DMS 273 treated with DMSO at 0.1 percent for 48 hours (cell line): ENCODE results near the gene INO80D.
"Not testable (repeated sequence)": the region's sequence is repeated elsewhere in the genome, so short reads cannot be mapped to it uniquely, and the experiment has no call there.

Source experiments
- DNase-seq: peaks from one replicate; lab custom pipeline; 2025; lab: John Stamatoyannopoulos, UW

INO80D gene

DNA sequence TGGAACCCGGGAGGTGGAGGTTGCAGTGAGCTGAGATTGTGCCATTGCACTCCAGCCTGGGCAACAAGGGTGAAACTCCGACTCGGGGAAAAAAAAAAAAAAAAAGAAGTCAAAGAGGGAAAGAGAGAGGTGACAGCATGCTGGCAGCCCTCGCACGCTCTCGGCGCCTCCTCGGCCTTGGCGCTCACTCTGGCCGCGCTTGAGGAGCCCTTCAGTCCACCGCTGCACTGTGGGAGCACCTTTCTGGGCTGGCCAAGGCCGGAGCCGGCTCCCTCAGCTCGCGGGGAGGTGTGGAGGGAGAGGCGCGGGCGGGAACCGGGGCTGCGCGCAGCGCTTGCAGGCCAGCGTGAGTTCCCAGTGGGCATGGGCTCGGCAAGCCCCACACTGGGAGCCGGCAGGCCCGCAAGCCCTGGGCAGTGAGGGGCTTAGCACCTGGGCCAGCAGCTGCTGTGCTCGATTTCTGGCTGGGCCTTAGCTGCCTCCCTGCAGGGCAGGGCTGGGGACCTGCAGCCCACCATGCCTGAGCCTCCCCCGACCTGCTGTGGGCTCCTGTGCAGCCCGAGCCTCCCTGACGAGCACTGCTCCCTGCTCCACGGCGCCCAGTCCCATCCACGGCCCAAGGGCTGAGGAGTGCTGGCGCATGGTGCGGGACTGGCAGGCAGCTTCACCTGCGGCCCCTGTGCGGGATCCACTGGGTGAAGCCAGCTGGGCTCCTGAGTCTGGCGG, 108.9 kb downstream of the INO80D start:
- DNase-seq: not testable (repeated sequence)

- no peak for DNase-seq
Measured at GRCh38 chr2:205976120-205976814, 109.7 kb downstream of the INO80D start.

DNA sequence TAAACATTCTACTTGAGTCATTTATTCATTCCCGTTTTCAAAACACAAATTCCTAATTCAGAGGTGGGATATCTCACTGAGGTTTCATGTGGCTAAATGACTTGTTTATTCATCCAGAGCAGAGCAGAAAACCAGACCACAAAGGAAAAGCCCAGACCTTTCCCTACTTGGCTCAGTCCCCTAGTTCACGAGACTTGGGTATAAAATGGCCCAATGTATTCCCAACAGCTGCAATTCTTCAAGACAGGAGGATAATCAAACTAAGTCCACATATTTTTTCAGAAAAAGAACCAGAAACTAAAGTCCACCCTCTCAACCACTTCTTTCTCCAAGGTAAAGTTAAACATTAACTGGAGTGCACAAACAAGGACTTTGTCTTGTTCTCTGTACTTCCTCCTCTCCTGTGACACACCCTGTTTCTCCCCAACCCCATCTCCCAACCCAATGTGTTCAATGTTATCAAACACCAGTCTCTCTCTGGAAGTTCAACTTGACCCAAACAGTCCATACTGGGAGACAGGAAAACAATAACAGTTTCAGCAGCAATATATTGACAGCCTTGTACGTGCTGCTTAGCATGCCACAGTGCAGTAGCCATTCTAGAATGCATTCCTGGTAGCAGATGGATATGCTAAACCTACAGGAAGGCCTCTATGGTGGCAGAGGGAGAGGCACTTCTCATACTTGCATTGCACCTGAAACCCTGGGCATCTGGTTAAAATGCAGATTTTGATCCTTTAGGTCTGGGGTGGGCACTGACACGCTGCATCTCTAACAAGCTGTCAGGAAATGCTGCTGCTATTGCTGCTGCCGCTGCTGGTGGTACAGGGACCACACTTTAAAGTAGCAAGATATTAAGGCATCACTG, 110.7 kb downstream of the INO80D start:
- DNase-seq: no peak

- DNase-seq: no peak
Measured at GRCh38 chr2:205972113-205972512, 113.9 kb downstream of the INO80D start.

DNA sequence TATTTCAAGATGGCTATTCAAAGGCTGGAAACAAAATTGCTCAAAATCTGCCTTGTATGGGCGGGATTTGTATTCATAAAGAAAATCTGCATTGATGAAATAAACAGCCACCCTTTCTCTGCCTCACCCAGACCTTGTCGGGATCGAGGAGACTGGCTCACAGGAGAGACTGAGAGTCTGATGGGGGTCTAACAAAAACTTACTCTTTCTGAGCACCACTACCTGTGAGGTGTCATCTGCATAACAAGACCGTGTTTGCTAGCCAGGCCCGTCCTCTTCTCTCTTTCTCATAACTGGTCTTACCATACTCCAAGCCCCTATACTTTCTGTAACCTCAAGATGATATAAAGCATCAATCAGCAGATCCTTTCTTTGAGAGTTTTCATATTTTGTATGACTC, 115.6 kb downstream of the INO80D start:
- no peak for DNase-seq

DNA sequence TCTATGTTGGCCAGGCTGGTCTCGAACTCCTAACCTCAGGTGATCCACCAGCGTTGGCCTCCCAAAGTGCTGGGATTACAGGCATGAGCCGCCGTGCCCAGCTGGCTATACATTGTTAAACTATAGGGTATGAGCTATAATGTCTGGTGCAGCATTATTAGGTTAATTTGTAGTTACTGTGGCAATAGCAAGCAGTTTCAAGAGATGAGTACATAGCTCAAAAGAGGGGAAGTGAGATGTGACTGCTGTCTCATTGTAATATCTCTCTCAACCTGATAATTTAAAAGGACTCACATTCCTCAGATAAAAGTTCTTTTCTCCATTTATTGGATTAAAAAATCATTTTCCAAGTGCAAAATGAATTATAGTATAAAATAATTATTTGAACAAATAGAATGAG, 116.4 kb downstream of the INO80D start:
- no peak for DNase-seq

GRCh38 chr2:205967391-205968075, 118.4 kb downstream of the INO80D start:
- DNase-seq: no peak

DNA sequence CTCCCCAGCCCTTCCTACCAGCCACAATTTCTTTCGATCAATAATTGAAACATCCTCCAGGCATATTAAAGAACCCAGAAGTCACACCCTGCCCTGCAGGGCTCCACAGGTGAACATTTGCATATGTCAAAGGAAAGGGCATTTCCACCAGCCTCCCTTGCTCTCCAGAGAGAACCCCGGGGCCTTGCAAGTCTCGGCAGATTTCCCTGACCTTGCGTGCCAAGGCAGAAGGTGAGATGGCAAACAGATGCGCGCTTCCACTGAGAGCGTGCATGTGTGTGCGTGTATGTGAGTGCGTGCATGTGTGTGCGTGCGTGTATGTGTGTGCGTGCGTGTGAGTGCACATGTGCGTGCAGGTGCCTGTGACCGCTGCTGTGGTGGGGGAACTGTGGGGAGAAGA, 120.3 kb downstream of the INO80D start:
- DNase-seq: no peak

DNA sequence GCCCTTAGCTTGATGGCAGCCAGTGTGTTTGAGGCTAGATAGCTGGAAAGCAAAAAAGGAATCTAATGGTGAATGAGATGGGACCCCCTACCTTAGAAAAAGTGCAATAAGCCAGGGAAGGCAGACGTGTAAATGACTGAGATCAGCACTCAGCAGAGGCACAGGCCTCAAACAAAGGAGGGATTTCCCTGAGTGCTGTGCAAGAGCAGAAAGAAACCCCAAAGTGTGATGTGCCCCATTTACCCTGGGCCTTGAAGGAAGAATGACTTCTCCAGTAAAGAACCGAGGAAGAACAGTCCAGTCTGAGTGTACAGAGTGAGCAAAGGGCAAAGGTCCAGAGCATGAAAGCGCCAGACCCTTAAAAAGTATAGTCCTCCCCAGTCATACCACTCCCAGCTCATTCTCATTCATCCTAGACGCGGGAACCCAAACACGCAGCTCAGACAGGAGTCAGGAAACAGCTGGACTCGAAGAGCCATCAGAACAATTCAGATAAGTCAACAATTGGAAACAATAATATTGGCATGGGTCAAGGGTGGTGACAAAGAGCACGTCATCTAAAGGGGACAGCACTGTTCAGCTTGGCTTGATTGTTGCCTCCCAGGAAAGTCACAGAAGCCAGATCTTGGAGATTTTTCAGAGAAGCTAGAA, 121.7 kb downstream of the INO80D start:
- DNase-seq: no peak

DNA sequence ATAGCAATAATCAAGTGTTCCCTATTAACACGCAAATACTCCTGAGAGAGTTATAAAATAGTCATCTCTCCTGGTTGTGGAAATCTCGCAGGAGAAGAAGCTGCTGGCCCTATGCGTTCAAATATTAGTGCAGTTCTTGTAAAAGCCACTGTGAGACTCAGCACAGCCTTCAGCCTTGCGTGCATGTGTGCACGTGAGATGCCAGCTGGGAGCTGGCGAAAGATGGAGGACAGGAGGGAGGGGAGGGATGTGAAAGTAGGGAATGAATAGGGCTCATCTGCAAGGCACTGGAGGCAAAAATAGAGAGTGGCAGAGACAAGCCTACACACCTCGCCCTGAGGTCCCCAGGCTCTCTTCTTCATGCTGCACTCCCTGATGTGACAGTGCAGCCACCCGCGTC, 126.5 kb downstream of the INO80D start:
- DNase-seq: no peak

GRCh38 chr2:205957452-205958154, 128.4 kb downstream of the INO80D start:
- no peak for DNase-seq

DNA sequence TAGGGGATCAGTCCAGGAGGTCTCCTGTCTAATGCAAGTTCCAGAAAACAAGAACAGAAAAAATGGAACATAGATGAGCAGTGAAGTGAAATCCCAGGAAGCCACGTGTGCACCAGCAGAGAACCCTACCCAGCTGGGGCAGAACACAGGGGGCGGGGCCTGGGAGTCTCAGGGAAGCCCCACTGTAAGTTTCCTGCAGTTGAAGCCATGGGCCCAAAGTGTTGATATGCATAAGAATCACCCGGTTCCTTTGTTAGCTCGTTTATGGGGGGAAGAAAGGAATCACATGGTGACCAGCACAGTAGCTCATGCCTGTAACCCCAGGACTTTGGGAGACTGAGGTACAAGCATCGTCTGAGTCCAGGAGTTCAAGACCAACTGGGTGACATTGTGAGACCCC, 131.3 kb downstream of the INO80D start:
- no peak for DNase-seq

GRCh38 chr2:205952282-205952681, 133.7 kb downstream of the INO80D start:
- no peak for DNase-seq

- no peak for DNase-seq
Measured at GRCh38 chr2:205948883-205949282, 137.1 kb downstream of the INO80D start.

DNA sequence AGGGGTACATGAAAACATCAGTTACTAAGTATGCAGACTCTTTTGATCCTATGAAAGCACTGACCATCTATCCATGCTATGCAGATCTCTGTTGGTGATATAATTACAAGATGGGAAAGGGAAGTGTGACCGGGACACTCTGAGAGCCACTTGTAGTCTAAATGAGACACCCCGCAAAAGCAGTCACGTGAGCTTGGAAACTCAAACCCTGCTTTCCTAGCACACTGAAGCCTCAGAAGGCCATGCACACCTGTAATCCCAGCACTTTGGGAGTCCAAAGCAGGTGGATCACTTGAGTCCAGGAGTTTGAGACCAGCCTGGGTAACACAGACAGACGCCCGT, 137.5 kb downstream of the INO80D start:
- DNase-seq: no peak

GRCh38 chr2:205947621-205948495, 138.1 kb downstream of the INO80D start:
- DNase-seq: peak; percentile 20

DNA sequence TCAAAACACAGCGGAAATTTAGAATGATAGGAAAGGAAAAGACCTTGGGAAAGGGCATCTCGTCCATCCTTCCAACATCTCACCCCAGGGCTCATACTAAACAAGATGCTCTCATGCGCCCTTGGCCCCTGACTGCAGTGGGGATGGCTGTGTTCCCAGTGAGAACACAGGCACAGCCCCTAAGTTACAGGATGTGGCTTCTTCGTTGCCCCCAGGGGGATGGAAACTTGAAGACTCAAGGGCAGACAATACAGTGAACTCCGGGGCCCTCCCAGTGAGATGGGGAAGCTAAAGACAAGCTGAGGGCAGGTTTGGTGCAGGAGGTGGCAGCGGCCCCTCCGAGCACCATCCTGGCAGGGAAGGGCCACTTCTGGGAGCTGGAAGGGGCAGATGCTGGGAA, 139.7 kb downstream of the INO80D start:
- DNase-seq: no peak
